SU-DHL-6 (cell line): Measurements from ENCODE around the gene NUP50.

Experiments used
- H2AFZ ChIP-seq: fragments of 200-600 bp; sonication (generic); 2 replicates; pipeline ENCODE4 v1.6.1; 2014; ENCODE audit warnings: low read depth, mild to moderate bottlenecking, moderate library complexity, mixed read lengths, antibody characterized with exemption, low read length; ENCODE audit not compliant: severe bottlenecking
- H3F3A ChIP-seq: fragments of 200-600 bp; shearing (Covaris generic); 2 replicates; pipeline ENCODE4 v1.6.0; 2016; ENCODE audit warnings: antibody characterized with exemption, mild to moderate bottlenecking; ENCODE audit not compliant: insufficient read depth
- H3K27ac ChIP-seq: fragments of 200-600 bp; sonication (generic); 2 replicates; pipeline ENCODE4 v1.5.1; 2016; ENCODE audit warnings: low read depth, mild to moderate bottlenecking, low read length, moderate library complexity, mixed read lengths
- H3K27me3 ChIP-seq: fragments of 200-600 bp; sonication (generic), shearing (Covaris generic); 2 replicates; pipeline ENCODE4 v1.6.0; 2014; ENCODE audit warnings: mild to moderate bottlenecking, low read length
- H3K36me3 ChIP-seq: fragments of 200-600 bp; sonication (generic); 2 replicates; pipeline ENCODE4 v1.6.1; 2014; ENCODE audit warnings: mild to moderate bottlenecking, low read length, mixed read lengths
- H3K4me2 ChIP-seq: fragments of 300-600, 200-600 bp; shearing (Covaris generic), sonication (generic); 2 replicates; pipeline ENCODE4 v1.6.0; 2014; ENCODE audit warnings: low read length, low read depth, mild to moderate bottlenecking; ENCODE audit not compliant: poor library complexity, severe bottlenecking
- H3K4me3 ChIP-seq: fragments of 200-600 bp; sonication (generic); 2 replicates; pipeline ENCODE4 v1.5.1; 2014; ENCODE audit warnings: antibody characterized with exemption, low read length, mild to moderate bottlenecking, mixed read lengths; ENCODE audit not compliant: insufficient read depth, poor library complexity, severe bottlenecking
- H3K79me2 ChIP-seq: fragments of 200-600 bp; sonication (generic); 2 replicates; pipeline ENCODE4 v1.6.1; 2014; ENCODE audit warnings: mild to moderate bottlenecking, low read length, moderate library complexity; ENCODE audit not compliant: insufficient read depth
- H3K9ac ChIP-seq: fragments of 200-600 bp; sonication (generic); 2 replicates; pipeline ENCODE4 v1.7.0; 2014; ENCODE audit warnings: mild to moderate bottlenecking, low read length
- H3K9me2 ChIP-seq: fragments of 200-600 bp; sonication (generic); replicated peaks from 2 replicates; pipeline ENCODE4 v1.6.1; 2014; ENCODE audit warnings: low read length; ENCODE audit not compliant: insufficient read depth
- H3K9me3 ChIP-seq: fragments of 200-600 bp; sonication (generic); 2 replicates; pipeline ENCODE4 v1.6.1; 2014; ENCODE audit warnings: low read length, mixed read lengths; ENCODE audit not compliant: insufficient read depth
- H4K20me1 ChIP-seq: fragments of 200-600 bp; sonication (generic); 2 replicates; pipeline ENCODE4 v1.6.1; 2014; ENCODE audit warnings: low read depth, mild to moderate bottlenecking, antibody characterized with exemption, low read length, moderate library complexity, mixed read lengths
- EZH2phosphoT487 ChIP-seq: fragments of 200-600 bp; sonication (generic), shearing (Covaris generic); conservative IDR thresholded peaks from 2 replicates; pipeline ENCODE4 v1.6.1; 2018; ENCODE audit warnings: mild to moderate bottlenecking, antibody characterized with exemption, low read length, moderate library complexity, mixed read lengths
- TF ChIP-seq, protein P1 (sequence below): fragments of 200-600 bp; sonication (generic); IDR thresholded peaks from one replicate; pipeline ENCODE4 v1.5.1; 2017; ENCODE audit warnings: antibody characterized with exemption, mild to moderate bottlenecking, low read length, moderate library complexity; ENCODE audit not compliant: insufficient read depth, poor library complexity, severe bottlenecking

NUP50 gene

GRCh38 chr22:45225732-45226502 is 62.2 kb downstream of the NUP50 start:
- Histone ChIP-seq H3F3A (no peaks in the 10 kb centered on the region), H3K27me3 (no peaks in the 10 kb centered on the region), H3K9ac (no peak overlapping the region), H2AFZ (no peak overlapping the region), H3K4me3 (no peak overlapping the region), H3K27ac (no peak overlapping the region), H3K79me2 (no peaks in the 10 kb centered on the region), H3K4me2 (no peak overlapping the region), H3K9me2 (no peaks in the 10 kb centered on the region), H3K9me3 (no peaks in the 10 kb centered on the region), H4K20me1 (no peaks in the 10 kb centered on the region), H3K36me3 (no peaks in the 10 kb centered on the region)
- TF ChIP-seq, protein P1, sequence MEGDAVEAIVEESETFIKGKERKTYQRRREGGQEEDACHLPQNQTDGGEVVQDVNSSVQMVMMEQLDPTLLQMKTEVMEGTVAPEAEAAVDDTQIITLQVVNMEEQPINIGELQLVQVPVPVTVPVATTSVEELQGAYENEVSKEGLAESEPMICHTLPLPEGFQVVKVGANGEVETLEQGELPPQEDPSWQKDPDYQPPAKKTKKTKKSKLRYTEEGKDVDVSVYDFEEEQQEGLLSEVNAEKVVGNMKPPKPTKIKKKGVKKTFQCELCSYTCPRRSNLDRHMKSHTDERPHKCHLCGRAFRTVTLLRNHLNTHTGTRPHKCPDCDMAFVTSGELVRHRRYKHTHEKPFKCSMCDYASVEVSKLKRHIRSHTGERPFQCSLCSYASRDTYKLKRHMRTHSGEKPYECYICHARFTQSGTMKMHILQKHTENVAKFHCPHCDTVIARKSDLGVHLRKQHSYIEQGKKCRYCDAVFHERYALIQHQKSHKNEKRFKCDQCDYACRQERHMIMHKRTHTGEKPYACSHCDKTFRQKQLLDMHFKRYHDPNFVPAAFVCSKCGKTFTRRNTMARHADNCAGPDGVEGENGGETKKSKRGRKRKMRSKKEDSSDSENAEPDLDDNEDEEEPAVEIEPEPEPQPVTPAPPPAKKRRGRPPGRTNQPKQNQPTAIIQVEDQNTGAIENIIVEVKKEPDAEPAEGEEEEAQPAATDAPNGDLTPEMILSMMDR, result no peak

DNA sequence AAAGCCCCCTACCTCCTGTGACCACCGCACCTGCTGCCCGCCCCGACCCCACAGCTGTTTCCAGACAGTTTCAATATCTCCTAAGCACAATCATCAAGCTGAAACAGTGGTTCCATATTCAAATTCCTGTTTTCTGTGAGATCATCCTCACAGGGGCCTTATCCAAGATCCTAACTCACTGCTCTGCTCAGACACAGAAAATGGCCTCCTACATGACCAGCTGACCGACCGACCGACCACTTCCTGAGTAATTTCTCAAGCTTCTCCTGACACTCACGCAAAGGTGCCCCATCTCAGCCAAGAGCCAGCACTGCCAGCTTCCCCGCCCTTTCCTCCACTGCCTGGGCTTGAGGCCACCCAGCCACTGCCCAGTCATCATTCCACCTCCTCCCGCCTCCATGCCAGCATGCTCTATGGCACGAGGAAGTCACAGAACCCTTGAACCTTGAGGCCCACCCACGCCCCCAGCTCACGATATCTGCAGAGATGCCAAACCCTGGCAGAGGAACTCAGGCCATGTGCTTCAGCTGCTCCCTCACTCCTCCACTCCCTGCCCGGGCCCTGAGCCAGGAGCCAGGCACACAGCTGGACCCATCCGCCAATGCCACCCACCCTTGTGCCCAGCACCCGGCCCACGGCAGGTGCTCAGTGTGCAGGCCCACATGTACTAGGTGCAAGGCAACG is 62.9 kb downstream of the NUP50 start:
- no peak overlapping the region for H2AFZ ChIP-seq
- no peak overlapping the region for H3K4me3 ChIP-seq
- no peak overlapping the region for H3K9ac ChIP-seq
- no peaks in the 10 kb centered on the region for H3K9me3 ChIP-seq
- no peaks in the 10 kb centered on the region for H4K20me1 ChIP-seq
- H3K27ac ChIP-seq, result no peak overlapping the region
- no peak overlapping the region for H3K4me2 ChIP-seq
- H3F3A ChIP-seq, result no peaks in the 10 kb centered on the region
- TF ChIP-seq, protein P1, result no peak
- TF ChIP-seq EZH2phosphoT487, result no peak
- H3K27me3 ChIP-seq, result no peaks in the 10 kb centered on the region
- no peaks in the 10 kb centered on the region for H3K79me2 ChIP-seq
- no peaks in the 10 kb centered on the region for H3K9me2 ChIP-seq
- H3K36me3 ChIP-seq, result no peaks in the 10 kb centered on the region

DNA sequence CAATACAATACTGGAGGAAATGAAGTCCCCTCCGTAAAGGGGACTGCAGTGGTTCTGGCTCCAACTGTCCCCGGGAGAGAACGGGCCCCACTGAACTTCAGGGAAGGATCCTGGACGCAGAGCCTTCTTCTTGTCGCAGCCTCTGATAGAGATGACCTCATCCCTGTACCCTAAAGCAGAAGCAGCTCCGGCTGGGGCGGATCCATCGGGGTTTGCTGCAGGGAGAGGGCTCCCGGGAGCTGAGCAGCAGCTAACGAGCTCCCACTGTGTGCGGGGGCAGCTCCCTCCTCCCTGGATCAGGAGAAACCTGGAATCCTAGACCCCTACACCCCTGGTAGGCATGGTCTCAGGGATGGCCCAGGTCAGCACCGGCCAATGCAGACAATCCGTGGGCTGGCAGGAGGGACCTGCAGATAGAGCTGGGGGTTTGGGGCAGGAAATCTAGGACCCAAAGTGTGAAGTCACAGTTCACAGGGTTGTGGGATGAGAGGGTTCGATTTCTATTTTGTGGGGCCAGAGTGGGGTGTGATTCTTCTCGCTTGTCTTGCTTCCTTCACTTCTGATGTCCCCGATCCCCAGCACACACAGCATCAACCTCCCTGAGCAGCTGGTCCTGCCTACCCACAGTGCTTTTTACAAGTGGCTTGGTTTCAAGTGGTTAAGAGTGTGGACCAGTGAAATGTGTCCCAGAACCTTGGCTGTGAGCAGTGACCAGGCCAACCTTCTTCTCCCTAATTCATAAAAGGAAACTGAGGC is 64.1 kb downstream of the NUP50 start:
- Histone ChIP-seq H3K9me2 (no peaks in the 10 kb centered on the region), H3K9me3 (no peaks in the 10 kb centered on the region), H3K27me3 (no peaks in the 10 kb centered on the region), H3K79me2 (no peaks in the 10 kb centered on the region), H3K27ac (no peak overlapping the region), H3K4me2 (no peak overlapping the region), H4K20me1 (no peaks in the 10 kb centered on the region), H3K9ac (no peak overlapping the region), H3K4me3 (no peak overlapping the region), H3K36me3 (no peaks in the 10 kb centered on the region), H2AFZ (no peak overlapping the region), H3F3A (no peaks in the 10 kb centered on the region)
- TF ChIP-seq, protein P1, result no peak
- no peak for TF ChIP-seq EZH2phosphoT487
